LNCAP (cell line): ENCODE data around the gene KCNQ1OT1.

Experiments
- TF ChIP-seq, protein P1 (sequence below): fragments of 450-650 bp; IDR thresholded peaks from 2 replicates; pipeline ENCODE4 v1.5.1; 2017; ENCODE audit warnings: mild to moderate bottlenecking

The KCNQ1OT1 gene

DNA sequence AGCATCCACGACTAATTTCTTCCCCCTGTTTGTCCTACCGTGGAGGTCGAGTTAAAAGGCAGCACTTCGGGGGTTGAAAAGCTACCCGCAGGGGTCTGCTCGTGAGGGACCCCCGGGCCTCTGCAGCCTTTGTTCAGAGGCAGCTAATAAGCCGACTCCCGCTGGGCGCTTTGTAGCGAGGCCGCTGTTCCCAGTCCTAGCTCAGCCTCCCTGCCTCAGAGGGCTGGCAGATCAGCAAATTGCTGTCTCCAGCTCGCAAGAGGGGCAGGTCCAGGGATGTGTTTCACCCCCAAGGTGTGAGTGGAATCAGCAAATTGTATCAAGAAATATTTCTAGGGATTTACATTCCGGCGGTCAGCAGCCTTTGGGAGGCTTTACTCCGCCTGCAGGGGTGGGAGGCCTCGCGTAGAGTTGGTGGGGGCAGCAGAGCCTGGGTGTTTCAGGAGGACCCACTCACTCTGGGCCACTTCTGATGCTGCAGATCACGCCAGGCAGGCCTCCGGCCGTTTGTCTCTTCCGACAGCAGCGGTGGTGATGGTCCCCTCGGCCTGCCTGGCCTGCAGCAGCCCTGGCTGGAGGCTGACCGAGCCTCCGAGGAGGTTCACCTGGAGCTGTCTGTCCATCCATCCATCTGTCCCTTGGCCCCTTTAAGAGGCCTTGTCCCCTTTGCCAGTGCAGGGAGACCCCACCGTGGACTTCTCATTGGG is 21.6 kb upstream of the KCNQ1OT1 start:
- TF ChIP-seq, protein P1, sequence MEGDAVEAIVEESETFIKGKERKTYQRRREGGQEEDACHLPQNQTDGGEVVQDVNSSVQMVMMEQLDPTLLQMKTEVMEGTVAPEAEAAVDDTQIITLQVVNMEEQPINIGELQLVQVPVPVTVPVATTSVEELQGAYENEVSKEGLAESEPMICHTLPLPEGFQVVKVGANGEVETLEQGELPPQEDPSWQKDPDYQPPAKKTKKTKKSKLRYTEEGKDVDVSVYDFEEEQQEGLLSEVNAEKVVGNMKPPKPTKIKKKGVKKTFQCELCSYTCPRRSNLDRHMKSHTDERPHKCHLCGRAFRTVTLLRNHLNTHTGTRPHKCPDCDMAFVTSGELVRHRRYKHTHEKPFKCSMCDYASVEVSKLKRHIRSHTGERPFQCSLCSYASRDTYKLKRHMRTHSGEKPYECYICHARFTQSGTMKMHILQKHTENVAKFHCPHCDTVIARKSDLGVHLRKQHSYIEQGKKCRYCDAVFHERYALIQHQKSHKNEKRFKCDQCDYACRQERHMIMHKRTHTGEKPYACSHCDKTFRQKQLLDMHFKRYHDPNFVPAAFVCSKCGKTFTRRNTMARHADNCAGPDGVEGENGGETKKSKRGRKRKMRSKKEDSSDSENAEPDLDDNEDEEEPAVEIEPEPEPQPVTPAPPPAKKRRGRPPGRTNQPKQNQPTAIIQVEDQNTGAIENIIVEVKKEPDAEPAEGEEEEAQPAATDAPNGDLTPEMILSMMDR: no peak

DNA sequence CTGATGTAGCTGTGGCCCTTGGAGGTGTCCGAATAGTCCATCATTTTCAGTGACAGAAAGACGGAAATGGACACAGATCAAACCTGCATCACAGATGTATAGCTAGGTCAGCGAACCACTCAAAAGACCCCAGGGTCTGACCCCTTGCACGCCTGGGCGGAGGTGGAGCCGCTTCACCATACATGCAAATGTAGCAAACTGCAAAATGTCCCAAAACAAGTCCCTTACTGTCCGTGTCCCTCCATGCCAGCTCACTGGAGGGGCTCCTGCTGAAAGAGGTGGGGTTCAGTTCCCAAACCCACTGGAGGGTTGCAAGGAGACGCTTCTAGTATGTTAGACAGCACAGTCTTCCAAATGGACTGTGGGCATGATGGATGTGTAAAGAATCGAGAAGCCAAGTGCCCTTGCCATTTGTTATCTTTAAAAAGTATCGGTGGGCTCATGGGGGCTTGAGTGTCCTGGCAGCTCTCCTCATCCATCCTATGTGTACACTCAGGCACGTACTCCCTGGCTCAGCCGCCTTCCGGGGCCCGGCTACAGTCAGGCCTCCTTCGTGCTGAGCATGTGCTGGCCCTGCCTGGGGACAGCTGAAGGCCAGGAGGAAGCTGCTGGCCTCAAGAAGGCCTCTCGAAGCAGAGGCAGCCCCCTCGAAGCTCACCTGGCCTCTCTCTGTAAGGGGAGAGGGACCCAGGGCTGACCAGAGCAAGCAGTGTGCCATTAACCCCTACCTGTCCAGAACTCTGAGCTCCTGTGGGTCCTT is 20.2 kb upstream of the KCNQ1OT1 start:
- TF ChIP-seq, protein P1: no peak

DNA sequence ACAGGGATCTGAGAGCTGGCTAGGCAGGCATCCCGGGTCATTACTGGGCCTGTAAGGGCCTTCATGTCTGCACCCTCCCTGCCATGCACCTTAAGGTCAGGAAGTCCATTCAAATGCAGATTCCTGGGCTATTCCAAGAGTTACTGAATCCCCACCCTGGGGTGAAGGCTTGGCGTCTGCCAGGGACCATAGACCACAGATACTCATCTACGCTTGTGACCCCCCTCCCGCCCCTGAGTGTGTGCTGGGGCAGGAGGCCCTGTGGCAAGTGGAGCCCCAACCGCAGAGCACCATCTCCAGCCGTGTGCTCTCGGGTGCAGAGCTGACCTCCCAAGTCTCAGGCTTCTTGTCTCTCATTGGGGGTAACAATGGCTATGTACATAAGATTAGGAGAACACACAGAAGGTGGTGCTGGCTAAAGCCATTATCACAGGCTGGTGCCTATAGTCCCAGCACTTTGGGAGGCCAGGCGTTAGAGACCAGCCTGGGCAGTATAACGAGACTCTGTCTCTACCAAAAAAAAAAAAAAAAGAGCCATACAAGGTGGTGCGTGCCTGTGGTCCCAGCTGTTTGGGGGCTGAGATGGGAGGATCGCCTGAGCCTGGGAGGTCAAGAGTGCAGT is 19.1 kb upstream of the KCNQ1OT1 start:
- TF ChIP-seq, protein P1: no peak

DNA sequence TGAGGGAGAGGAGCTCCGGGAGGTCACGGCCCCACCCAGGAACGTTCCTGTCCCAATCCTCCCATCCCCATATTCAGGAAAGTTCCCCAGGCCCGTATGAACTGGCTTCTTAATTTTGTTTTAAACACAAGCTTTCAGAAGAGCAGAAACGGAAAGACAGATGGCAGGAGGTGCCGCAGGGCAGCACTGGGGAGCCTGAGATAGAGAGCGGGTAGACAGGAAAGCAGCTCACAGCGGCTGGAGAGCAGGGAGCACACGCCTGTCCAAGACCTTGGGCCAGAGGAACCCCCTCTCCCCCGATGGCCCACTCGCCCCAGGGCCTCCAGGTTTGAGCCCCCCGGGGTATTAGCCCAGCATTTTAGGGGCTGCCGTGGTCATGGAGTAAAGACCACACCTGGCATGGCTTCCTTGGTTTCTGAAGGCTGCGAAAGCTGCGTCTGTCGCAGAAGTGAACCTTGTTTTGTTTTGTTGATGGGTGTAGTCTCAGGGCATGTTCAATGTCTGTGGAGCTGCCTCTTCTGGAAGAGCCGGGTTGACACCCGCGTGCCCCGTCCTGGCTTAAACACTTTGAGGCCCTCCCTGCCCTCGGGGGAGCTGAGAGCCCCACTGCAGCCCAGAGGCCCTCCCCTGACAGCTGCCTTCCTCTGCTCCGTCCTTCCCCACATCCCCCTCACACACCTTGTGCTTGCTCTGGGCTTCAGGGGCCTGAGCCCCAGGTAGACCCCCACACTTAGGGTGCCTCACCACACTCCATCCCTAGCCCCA is 17.9 kb upstream of the KCNQ1OT1 start:
- TF ChIP-seq, protein P1: no peak

DNA sequence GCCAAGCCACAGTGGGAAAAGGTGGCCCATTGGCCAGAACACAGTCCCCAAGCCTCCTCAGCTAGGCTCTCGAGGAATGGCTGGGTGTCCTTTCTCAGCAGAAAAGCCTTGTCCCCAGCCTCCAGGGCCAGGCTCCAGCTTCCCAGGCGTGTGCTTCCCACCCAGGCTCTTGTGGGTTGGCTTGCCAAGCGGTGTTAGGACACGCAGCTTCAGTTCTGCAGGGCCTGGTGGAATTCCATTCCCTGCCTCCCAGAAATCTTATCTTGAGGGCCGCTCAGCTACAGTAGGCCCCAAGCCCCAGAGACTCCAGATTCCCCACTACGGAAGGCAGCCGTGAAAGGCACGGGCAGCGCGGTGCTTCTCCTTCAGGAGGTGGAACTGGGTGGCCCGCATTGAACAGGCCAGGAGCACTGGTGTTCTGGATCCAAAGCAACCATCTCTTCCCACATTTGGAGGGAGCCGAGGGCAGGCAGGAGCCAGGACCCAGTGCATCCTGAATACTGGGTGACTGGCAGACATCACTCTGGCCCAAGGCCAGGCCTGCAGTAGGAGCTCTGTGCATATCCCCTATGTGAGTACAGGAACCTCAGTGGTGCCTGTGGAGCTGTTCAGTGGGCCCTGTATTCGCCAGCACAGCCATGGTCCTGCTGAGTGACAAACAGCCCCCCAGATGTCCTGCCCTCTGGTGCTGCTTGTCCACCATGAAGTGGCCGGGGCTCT is 16.7 kb upstream of the KCNQ1OT1 start:
- TF ChIP-seq, protein P1: no peak

DNA sequence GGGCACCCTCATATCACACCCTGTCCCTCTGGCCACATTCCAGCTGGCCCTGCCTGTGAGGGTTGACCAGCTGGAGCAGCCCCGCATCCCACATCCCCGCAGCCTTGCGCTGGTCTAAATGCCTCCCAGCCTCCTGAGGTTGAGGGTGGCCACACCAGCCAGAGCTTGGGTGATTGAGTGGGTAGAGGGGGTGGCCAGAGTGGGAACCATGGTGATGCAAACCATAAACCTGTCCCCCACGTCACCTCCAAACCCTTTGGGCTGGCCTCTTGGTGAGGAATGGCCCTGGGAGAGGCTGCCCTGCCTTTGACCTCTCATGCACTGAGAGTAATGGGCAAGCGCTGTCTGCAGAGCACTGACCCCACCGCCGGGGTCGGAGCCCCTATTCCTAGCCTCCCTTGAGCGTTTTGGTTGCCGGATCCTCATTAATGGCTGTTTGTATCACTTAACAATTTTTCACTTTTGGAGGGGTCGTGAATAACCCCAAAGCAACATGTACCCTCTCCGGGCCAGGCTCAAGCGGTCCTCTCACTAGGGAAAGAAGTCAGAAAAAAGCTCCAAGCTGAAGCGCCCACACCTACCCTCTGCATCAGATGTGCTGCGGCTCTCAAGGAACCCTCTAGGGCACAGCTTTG is 16.0 kb upstream of the KCNQ1OT1 start:
- TF ChIP-seq, protein P1: no peak
